ENCODE data around the gene VAV2. TPM values are rescaled to one million over a fixed set of nuclear protein-coding genes. Genes with fewer than 3 reads are reported as not detected.

Gene VAV2
- total RNA-seq, 1 donor from 2014 or later: 24.4 TPM

DNA sequence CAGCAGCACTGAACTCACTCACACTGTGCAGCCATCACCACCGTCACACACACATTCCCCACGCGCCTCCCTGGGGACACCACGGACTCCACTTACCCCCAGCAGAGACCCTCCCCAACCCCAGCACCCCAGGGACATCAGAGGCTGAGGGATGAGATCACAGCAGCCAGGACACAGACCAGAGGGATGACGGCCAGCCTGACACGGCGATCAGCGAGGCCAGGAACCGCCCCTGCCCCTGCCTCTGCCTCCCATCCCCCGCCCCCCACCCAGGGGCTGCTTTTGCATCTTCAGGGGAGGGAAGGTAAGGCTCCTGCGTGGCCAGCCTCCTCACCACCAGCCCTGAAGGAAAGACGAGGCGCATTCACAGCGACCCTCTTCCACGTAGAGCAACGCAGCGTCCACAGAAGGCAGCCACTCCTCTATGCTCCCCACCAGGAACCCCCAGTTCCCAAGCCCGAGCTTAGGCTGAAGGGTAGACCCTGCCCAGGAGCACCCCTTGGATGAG lies 104.5 kb downstream of the VAV2 start:
- Mint-ChIP-seq H3K4me3 (ENCODE audit: unreplicated experiment) (no peak overlapping the region), H3K9me3 (ENCODE audit: unreplicated experiment) (no peaks in the 10 kb centered on the region), H3K4me1 (ENCODE audit: unreplicated experiment) (peaks cover 57% of the 10 kb centered on the region), H3K27me3 (ENCODE audit: unreplicated experiment) (no peaks in the 10 kb centered on the region), H3K36me3 (ENCODE audit: unreplicated experiment) (peaks cover 1% of the 10 kb centered on the region), H3K27ac (ENCODE audit: unreplicated experiment) (peak overlapping the region; percentile 66)
- TF ChIP-seq, protein P1, sequence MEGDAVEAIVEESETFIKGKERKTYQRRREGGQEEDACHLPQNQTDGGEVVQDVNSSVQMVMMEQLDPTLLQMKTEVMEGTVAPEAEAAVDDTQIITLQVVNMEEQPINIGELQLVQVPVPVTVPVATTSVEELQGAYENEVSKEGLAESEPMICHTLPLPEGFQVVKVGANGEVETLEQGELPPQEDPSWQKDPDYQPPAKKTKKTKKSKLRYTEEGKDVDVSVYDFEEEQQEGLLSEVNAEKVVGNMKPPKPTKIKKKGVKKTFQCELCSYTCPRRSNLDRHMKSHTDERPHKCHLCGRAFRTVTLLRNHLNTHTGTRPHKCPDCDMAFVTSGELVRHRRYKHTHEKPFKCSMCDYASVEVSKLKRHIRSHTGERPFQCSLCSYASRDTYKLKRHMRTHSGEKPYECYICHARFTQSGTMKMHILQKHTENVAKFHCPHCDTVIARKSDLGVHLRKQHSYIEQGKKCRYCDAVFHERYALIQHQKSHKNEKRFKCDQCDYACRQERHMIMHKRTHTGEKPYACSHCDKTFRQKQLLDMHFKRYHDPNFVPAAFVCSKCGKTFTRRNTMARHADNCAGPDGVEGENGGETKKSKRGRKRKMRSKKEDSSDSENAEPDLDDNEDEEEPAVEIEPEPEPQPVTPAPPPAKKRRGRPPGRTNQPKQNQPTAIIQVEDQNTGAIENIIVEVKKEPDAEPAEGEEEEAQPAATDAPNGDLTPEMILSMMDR (IDR thresholded peaks at IDR 0.05): no peak
- no peak for DNase-seq (ENCODE audit: extremely low spot score, unreplicated experiment)

DNA sequence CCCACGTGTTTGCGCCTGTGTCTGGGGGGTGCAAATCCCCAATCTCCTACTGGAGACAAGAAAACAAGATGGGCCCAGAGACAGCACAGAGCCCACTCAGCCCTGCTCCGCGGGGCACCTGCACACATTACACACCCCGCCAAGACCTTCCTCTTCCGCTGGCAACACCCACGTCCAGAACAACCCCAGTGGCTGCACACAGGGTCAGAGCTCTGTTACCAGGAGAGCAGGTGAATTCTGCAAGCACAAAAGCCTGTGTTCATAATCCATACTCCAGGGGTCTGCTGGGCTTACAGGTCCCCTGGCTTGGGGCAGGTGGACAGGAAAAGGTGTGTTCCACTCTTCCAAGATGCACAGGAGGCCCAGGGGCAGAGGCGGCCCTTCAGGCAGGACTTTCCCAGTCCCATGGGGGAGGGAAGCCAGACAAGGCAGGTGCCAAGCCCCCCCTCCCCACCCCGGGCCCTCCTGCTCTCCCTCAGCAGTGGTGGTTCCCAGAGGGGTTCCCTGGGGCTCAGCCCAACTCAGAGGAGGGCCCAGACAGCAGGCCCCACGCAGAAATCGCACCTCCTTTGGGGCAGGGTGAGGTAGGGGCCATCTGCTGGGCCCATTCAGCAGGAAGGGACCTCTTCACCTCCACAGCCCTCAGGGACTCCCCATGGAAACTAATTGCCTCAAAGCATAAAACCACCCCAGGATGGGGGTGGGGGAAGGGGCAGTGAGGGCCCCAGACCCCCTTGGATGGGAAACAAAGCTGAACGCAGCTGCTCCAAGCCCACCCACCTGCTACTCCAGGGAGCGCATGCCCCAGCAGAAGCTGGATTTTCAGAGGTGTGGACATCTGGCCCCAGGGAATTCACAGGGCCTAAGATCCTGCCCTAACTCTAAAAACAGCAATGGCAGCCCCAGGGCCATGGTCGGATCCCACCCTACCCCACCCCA lies 105.3 kb downstream of the VAV2 start:
- Mint-ChIP-seq H3K9me3 (ENCODE audit: unreplicated experiment) (no peaks in the 10 kb centered on the region), H3K27me3 (ENCODE audit: unreplicated experiment) (no peaks in the 10 kb centered on the region), H3K4me3 (ENCODE audit: unreplicated experiment) (no peak overlapping the region), H3K36me3 (ENCODE audit: unreplicated experiment) (peaks cover 1% of the 10 kb centered on the region), H3K27ac (ENCODE audit: unreplicated experiment) (no peak overlapping the region), H3K4me1 (ENCODE audit: unreplicated experiment) (peaks cover 59% of the 10 kb centered on the region)
- DNase-seq (ENCODE audit: extremely low spot score, unreplicated experiment): no peak
- TF ChIP-seq, protein P1 (IDR thresholded peaks at IDR 0.05): no peak

DNA sequence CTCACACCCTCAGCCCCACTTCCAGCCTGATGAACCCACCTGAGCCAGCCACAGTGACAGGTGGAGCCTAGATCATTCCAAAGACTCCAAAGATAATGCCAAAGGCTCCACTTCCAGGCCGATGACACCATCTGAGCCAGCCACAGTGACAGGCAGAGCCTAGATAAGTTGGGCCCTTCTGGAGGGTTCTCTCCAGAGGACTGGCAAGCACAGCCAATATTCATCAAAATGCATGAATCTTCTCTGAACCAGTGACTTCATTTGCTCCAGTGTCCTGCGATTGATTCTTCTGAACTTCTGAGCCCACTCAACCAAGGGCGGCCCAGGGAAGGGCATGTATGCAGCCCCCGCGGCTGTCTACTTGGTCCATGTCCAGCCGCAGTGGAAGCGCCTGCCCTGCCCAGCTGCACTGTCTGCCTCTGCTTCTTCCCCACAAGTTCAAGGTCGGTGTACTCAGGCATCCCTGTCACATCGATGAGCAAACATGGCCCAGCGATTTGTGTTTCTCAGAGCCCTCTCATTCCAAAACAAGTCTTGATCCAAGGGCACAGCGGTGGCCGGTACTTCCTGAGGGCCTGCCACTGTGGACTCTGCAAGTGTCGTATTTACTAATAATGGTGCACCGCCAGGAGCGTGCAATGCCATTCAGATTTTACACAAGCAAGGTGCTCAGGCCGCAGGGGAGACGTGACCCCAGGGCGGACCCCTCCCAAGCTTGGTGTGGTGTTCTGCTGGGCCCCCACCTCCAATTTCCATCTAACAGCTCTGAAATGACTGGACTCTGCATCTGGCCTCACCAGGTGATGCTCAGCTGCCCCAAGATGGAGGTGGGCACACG lies 107.0 kb downstream of the VAV2 start:
- Mint-ChIP-seq H3K4me1 (ENCODE audit: unreplicated experiment) (peaks cover 63% of the 10 kb centered on the region), H3K36me3 (ENCODE audit: unreplicated experiment) (no peaks in the 10 kb centered on the region), H3K9me3 (ENCODE audit: unreplicated experiment) (no peaks in the 10 kb centered on the region), H3K27ac (ENCODE audit: unreplicated experiment) (no peak overlapping the region), H3K4me3 (ENCODE audit: unreplicated experiment) (no peak overlapping the region), H3K27me3 (ENCODE audit: unreplicated experiment) (no peaks in the 10 kb centered on the region)
- no peak for DNase-seq (ENCODE audit: extremely low spot score, unreplicated experiment)
- TF ChIP-seq, protein P1 (IDR thresholded peaks at IDR 0.05): no peak

DNA sequence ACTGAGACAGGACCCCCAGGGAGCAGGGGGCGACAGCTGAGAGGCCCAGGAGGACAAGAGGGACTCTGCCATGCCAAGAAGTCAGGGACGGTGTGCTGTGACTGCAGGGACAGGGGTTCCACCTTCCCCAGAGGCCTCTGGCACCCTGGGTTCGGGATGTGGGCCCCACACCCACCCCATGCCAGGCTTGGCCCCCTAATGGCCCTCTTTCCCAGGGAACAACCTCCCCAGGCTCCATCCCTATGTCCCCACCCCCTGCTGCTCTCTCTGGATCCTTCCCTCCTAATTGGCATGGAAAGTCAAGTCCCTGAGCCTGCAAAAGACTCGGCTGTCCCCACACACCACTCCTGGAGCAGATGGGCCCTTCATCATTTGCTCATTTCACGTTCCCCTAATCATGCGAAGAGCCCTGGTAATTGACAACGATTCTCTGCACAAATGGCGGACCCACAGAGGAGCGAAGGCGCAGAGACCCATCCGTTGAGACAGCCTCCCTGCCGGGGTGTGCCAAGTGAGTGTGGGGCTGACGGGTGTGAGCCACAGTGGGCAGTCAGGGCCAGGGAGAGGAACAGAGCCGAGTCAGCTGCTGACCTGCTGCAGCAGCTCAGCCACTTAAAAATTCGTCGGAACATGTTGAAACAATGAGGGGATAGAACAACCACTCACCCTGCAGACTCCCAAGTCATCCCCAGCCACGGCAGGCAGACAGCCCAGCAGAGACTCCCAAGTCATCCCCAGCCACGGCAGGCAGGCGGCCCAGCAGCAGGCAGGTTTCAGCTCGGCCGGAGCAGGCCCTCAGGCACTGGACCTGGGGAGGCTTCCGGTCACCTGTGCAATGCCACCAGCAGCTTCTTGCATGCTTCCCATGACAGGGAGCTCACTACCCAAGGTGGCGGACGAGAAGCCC lies 109.0 kb downstream of the VAV2 start:
- Mint-ChIP-seq H3K9me3 (ENCODE audit: unreplicated experiment) (no peaks in the 10 kb centered on the region), H3K36me3 (ENCODE audit: unreplicated experiment) (no peaks in the 10 kb centered on the region), H3K27me3 (ENCODE audit: unreplicated experiment) (no peaks in the 10 kb centered on the region), H3K4me3 (ENCODE audit: unreplicated experiment) (no peak overlapping the region), H3K4me1 (ENCODE audit: unreplicated experiment) (peaks cover 44% of the 10 kb centered on the region), H3K27ac (ENCODE audit: unreplicated experiment) (peak overlapping the region; percentile 16)
- TF ChIP-seq, protein P1 (IDR thresholded peaks at IDR 0.05): no peak
- DNase-seq (ENCODE audit: extremely low spot score, unreplicated experiment): no peak
